ENCODE measurements around the gene NSUN6.

NSUN6 gene

GRCh38 chr10:18651324-18652007, at the start of gene NSUN6:
NSUN6 (minus strand) TSS chr10:18651587; CDS start chr10:18651203, 384 bp downstream.
- intact Hi-C loops (cut with micrococcal nuclease) = loop anchor here (1.0 to 10.0 kb wide), 2 partner anchors 8 to 1837 kb away; partner anchors contain the start of genes ARL5B and RSU1
- peak within 1 kb of the TSS; percentile 92 for H3K27ac Mint-ChIP-seq
- H3K4me3 Mint-ChIP-seq = peak within 1 kb of the TSS; percentile 86
- H3K4me1 Mint-ChIP-seq (ENCODE audit: low read depth) = peaks cover 28% of the 10 kb centered on the region
- no peaks in the 10 kb centered on the region for H3K9me3 Mint-ChIP-seq
- H3K36me3 Mint-ChIP-seq (ENCODE audit: low read depth) = peaks cover 9% of the 10 kb centered on the region
- H3K27me3 Mint-ChIP-seq = no peaks in the 10 kb centered on the region

- intact Hi-C loops (cut with micrococcal nuclease) = no loop called here
- Mint-ChIP-seq H3K27me3 (no peaks in the 10 kb centered on the region), H3K4me3 (no peak overlapping the region), H3K27ac (no peak overlapping the region), H3K4me1 (ENCODE audit: low read depth) (peaks cover 20% of the 10 kb centered on the region), H3K36me3 (ENCODE audit: low read depth) (no peaks in the 10 kb centered on the region), H3K9me3 (no peaks in the 10 kb centered on the region)
Observed at GRCh38 chr10:18699849-18700840, 48.8 kb upstream of the NSUN6 start.

- Mint-ChIP-seq H3K27ac (no peak overlapping the region), H3K4me1 (ENCODE audit: low read depth) (peaks cover 6% of the 10 kb centered on the region), H3K36me3 (ENCODE audit: low read depth) (no peaks in the 10 kb centered on the region), H3K4me3 (no peak overlapping the region), H3K27me3 (no peaks in the 10 kb centered on the region), H3K9me3 (no peaks in the 10 kb centered on the region)
- intact Hi-C loops (cut with micrococcal nuclease) = no loop called here
Observed at GRCh38 chr10:18690541-18690940, 39.2 kb upstream of the NSUN6 start.

- Mint-ChIP-seq H3K27ac (no peak overlapping the region), H3K4me1 (ENCODE audit: low read depth) (peaks cover 6% of the 10 kb centered on the region), H3K4me3 (no peak overlapping the region), H3K36me3 (ENCODE audit: low read depth) (no peaks in the 10 kb centered on the region), H3K9me3 (no peaks in the 10 kb centered on the region), H3K27me3 (no peaks in the 10 kb centered on the region)
- intact Hi-C loops (cut with micrococcal nuclease) = no loop called here
Observed at GRCh38 chr10:18689498-18689897, 38.1 kb upstream of the NSUN6 start.

- intact Hi-C loops (cut with micrococcal nuclease) = no loop called here
- Mint-ChIP-seq H3K27ac (no peak overlapping the region), H3K9me3 (no peaks in the 10 kb centered on the region), H3K4me3 (no peak overlapping the region), H3K27me3 (no peaks in the 10 kb centered on the region), H3K36me3 (ENCODE audit: low read depth) (peaks cover 4% of the 10 kb centered on the region), H3K4me1 (ENCODE audit: low read depth) (peaks cover 6% of the 10 kb centered on the region)
Observed at GRCh38 chr10:18687706-18688105, 36.3 kb upstream of the NSUN6 start.

- H3K4me1 Mint-ChIP-seq (ENCODE audit: low read depth) = peaks cover 6% of the 10 kb centered on the region
- no peaks in the 10 kb centered on the region for H3K27me3 Mint-ChIP-seq
- no peaks in the 10 kb centered on the region for H3K9me3 Mint-ChIP-seq
- peaks cover 8% of the 10 kb centered on the region for H3K36me3 Mint-ChIP-seq (ENCODE audit: low read depth)
- H3K4me3 Mint-ChIP-seq = no peak overlapping the region
- intact Hi-C loops (cut with micrococcal nuclease) = no loop called here
- H3K27ac Mint-ChIP-seq = no peak overlapping the region
Observed at GRCh38 chr10:18687195-18687594, 35.8 kb upstream of the NSUN6 start.

GRCh38 chr10:18685555-18685954, 34.2 kb upstream of the NSUN6 start:
- intact Hi-C loops (cut with micrococcal nuclease) = no loop called here
- no peak overlapping the region for H3K4me3 Mint-ChIP-seq
- H3K9me3 Mint-ChIP-seq = no peaks in the 10 kb centered on the region
- no peak overlapping the region for H3K27ac Mint-ChIP-seq
- H3K27me3 Mint-ChIP-seq = no peaks in the 10 kb centered on the region
- H3K36me3 Mint-ChIP-seq (ENCODE audit: low read depth) = peaks cover 8% of the 10 kb centered on the region
- peaks cover 6% of the 10 kb centered on the region for H3K4me1 Mint-ChIP-seq (ENCODE audit: low read depth)

GRCh38 chr10:18684953-18685352, 33.6 kb upstream of the NSUN6 start:
- H3K27me3 Mint-ChIP-seq = no peaks in the 10 kb centered on the region
- peaks cover 8% of the 10 kb centered on the region for H3K36me3 Mint-ChIP-seq (ENCODE audit: low read depth)
- H3K4me3 Mint-ChIP-seq = no peak overlapping the region
- H3K4me1 Mint-ChIP-seq (ENCODE audit: low read depth) = peaks cover 6% of the 10 kb centered on the region
- no peak overlapping the region for H3K27ac Mint-ChIP-seq
- H3K9me3 Mint-ChIP-seq = no peaks in the 10 kb centered on the region
- intact Hi-C loops (cut with micrococcal nuclease) = no loop called here

- H3K27me3 Mint-ChIP-seq = no peaks in the 10 kb centered on the region
- peaks cover 8% of the 10 kb centered on the region for H3K36me3 Mint-ChIP-seq (ENCODE audit: low read depth)
- no peak overlapping the region for H3K27ac Mint-ChIP-seq
- intact Hi-C loops (cut with micrococcal nuclease) = no loop called here
- H3K4me3 Mint-ChIP-seq = no peak overlapping the region
- H3K4me1 Mint-ChIP-seq (ENCODE audit: low read depth) = peaks cover 6% of the 10 kb centered on the region
- H3K9me3 Mint-ChIP-seq = no peaks in the 10 kb centered on the region
Observed at GRCh38 chr10:18684416-18684815, 33.0 kb upstream of the NSUN6 start.

- Mint-ChIP-seq H3K27ac (no peak overlapping the region), H3K27me3 (no peaks in the 10 kb centered on the region), H3K36me3 (ENCODE audit: low read depth) (peaks cover 8% of the 10 kb centered on the region), H3K4me3 (no peak overlapping the region), H3K4me1 (ENCODE audit: low read depth) (no peaks in the 10 kb centered on the region), H3K9me3 (no peaks in the 10 kb centered on the region)
- intact Hi-C loops (cut with micrococcal nuclease) = no loop called here
Observed at GRCh38 chr10:18683427-18683826, 32.0 kb upstream of the NSUN6 start.

- no peaks in the 10 kb centered on the region for H3K27me3 Mint-ChIP-seq
- no peaks in the 10 kb centered on the region for H3K9me3 Mint-ChIP-seq
- H3K4me1 Mint-ChIP-seq (ENCODE audit: low read depth) = no peaks in the 10 kb centered on the region
- intact Hi-C loops (cut with micrococcal nuclease) = no loop called here
- H3K27ac Mint-ChIP-seq = no peak overlapping the region
- H3K4me3 Mint-ChIP-seq = no peak overlapping the region
- peaks cover 8% of the 10 kb centered on the region for H3K36me3 Mint-ChIP-seq (ENCODE audit: low read depth)
Observed at GRCh38 chr10:18681971-18682411, 30.6 kb upstream of the NSUN6 start.

- H3K4me3 Mint-ChIP-seq = no peak overlapping the region
- no peaks in the 10 kb centered on the region for H3K27me3 Mint-ChIP-seq
- H3K9me3 Mint-ChIP-seq = no peaks in the 10 kb centered on the region
- H3K27ac Mint-ChIP-seq = no peak overlapping the region
- H3K36me3 Mint-ChIP-seq (ENCODE audit: low read depth) = peaks cover 8% of the 10 kb centered on the region
- intact Hi-C loops (cut with micrococcal nuclease) = no loop called here
- no peaks in the 10 kb centered on the region for H3K4me1 Mint-ChIP-seq (ENCODE audit: low read depth)
Observed at GRCh38 chr10:18681366-18681765, 30.0 kb upstream of the NSUN6 start.

GRCh38 chr10:18680754-18681153, 29.4 kb upstream of the NSUN6 start:
- peaks cover 8% of the 10 kb centered on the region for H3K36me3 Mint-ChIP-seq (ENCODE audit: low read depth)
- no peak overlapping the region for H3K4me3 Mint-ChIP-seq
- no peaks in the 10 kb centered on the region for H3K9me3 Mint-ChIP-seq
- H3K27ac Mint-ChIP-seq = no peak overlapping the region
- no peaks in the 10 kb centered on the region for H3K27me3 Mint-ChIP-seq
- no peaks in the 10 kb centered on the region for H3K4me1 Mint-ChIP-seq (ENCODE audit: low read depth)
- intact Hi-C loops (cut with micrococcal nuclease) = no loop called here

GRCh38 chr10:18675086-18675801, 23.9 kb upstream of the NSUN6 start:
- no peak overlapping the region for H3K4me3 Mint-ChIP-seq
- H3K4me1 Mint-ChIP-seq (ENCODE audit: low read depth) = no peaks in the 10 kb centered on the region
- H3K36me3 Mint-ChIP-seq (ENCODE audit: low read depth) = peaks cover 37% of the 10 kb centered on the region
- intact Hi-C loops (cut with micrococcal nuclease) = no loop called here
- no peaks in the 10 kb centered on the region for H3K27me3 Mint-ChIP-seq
- H3K9me3 Mint-ChIP-seq = no peaks in the 10 kb centered on the region
- H3K27ac Mint-ChIP-seq = no peak overlapping the region
